GDM1 (cell line): ENCODE measurements around the gene DIDO1.
A peak's percentile ranks its signal among the peaks of the same experiment; 100 is the strongest.

Experiments used
- DNase-seq: peaks from one replicate; lab custom pipeline; 2025; lab: John Stamatoyannopoulos, UW

The DIDO1 gene

DNA sequence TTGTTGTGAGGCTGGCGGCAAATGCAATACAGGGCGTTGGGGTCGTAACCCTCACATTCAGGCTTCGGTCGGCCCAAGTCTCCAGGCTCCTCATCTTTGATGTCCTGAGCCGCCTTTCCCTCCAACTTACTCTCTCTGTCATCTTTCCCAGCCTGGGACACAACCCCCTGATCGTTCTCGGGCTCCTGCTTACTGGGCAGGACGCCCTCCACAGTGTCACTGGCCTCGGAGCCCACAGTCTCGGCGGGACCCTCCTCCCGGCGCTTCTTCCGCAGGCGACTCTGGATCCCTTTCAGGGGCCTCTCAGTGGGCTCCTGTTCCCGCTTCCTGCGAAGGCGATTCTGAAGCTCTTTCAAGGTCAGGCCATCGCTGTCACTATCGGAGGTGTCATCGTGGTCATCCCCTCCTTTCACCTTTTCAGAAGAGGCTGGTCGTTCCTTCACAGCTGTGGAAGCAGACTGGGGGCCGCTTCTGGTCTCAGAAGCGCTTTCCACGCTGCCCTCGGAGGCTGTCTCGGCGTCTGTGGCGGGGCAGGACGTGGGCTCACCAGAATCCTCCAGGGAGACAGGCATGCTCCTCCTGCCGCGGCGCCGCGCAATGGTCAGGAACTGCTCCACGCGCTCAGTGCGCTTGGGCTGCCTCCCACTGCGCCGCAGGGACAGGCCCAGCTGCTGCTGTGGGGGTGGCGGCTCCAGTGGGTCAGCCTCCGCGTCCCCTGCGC is 15.4 kb downstream of the DIDO1 start:
- DNase-seq = no peak

DNA sequence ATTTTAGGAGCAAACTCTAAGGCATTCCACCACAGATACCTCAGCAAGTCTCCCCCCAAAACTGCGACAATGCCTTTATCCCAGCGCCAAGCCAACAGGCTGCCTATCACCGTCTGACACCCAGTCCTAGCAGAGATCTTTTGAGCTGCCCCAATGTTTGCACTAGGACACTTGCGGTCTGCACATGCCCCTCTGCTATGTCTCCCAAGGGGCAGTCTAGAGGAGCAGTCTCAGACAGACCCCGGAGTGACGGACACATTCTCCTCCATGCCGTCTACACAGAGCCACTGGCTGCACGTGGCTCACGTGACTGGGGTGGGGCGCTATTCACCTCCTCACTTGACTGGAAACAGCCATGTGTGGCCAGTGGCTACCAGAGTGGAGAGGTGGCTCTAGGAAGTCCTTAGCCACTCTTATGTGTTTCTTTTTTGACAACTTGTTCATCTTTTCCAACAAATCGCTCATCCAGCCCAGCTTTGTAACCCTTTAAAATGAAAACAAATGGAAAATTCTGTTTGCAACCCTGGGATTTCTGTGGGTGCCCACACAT is 16.0 kb downstream of the DIDO1 start:
- DNase-seq = no peak

DNA sequence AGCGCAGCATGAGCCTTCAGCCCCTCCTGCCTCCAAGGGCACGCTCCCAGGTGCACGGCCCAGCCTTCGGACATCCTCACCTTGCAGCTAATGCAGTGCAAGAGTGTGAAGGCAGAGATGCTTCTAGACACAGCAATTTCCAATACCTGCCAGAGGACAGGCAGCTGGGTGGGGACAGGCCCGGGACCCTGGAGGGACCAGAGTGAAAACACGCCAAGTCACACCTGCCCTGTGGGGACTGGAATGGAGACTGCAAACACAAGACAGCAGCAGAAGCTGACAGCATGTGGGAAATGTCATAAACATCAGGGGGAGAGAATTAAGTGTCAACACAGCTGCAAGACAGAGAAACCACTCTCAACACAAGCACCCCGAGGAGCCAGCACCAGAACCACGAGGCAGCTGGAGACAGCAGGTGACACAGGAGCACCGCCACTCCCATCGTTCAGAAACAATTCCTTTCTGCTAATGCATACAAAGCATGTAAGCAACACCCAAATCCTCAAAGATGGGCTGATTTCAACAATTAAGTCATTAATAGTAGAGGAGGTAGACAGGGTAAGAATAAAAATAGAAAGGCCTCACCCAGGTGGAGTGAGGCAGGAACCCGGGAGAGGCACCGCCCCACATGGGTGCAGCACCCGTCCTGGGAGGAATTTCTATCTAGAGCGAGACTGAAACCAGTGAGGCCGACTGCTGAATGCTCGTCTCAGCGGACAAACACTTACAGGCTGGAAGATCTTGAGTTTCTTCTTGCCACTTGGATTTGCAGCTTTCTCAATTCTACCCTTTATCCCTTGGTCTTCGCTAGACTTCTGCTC is 17.1 kb downstream of the DIDO1 start:
- DNase-seq = no peak

DNA sequence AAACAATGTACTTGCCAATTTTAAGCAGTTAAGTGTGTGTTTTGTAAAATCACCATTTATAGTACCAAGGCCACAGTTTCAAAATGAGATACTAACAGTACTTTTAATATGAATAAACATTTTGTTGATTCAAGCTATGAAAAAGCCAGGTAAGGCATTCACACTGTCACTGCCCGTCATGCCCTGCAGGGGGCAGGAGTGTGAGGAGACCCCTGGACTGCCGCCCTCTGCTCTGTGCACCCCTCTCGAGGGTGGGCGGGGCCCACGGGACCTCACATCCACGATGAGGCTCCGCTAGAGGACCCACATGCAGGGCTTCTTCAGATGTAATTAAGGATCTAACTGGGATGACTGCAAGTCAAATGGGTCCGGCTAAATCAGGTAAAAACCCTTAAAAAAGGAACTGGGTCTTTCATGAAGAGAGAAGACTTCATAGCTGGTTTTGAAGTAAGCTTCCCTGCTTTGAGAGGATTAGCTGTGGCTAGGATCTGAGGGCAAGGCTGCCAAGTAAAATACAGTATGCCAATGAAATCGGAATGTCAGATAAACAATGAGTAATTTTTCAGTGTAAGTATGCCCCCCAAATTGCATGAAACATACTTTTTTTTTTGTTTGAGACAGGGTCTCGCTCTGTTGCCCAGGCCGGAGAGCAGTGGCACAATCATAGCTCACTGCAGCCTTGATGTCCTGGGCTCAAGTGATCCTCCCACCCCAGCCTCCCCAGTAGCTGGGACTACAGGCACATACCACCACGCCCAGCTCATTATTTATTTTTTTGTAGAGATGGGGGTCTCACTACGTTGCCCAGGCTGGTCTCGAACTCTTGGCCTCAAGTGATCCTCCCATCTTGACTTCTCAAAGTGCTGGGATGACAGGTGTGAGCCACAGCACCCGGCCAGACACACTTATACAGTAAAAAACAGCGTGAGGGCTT is 18.7 kb downstream of the DIDO1 start:
- DNase-seq = no peak

DNA sequence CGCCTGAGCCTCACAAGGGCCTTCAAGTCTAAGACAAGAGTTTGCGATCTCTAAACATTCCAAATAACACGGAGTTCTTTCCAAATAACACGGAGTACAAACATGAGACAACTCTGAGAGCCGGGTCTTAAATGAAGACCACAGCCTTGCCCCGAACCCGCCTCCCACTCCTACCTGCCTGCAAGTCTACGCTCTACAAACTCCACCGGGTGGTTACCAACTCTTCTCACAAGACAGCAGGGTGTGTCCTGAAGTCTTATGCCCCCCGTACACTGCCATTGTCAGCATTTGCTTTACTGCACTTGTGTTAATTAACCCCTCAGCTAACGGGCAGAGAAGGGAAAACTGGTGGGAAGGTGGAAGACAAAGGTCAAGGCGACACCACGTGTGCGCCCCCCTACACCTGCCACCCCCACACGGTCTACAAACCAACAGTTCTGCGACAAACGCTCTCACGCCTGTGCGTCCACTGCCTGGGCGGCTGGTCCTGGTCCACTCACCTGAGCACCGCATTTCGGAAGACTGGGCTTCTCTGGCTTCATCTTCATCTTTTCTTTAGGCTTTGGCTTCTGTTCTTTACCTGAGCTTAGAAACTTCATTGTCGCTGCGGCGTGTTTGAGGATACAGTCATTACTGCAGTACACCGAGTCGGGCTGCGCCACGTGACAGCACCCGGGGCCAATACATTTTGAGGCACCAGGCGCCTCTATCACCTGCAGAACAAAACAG is 19.5 kb downstream of the DIDO1 start:
- no peak for DNase-seq

DNA sequence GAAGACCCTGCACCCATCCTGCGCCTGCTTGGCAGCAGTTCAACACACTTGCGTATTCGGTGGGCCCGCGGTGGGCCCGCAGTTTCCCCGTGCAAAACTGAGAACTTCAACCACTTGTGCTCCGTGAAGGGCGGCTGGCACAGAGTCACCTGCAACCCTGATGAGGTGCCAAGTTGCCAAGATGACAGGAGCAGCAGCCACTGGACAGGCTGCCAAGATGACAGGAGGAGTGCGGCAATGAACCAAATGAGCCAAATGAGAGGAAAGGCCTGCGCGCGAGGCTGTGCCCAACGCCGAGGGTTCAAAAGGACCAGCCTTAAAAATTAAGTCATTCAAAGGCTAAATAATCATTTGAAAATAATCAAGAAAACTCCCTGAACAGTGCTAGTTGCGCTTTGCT is 20.1 kb downstream of the DIDO1 start:
- no peak for DNase-seq

DNA sequence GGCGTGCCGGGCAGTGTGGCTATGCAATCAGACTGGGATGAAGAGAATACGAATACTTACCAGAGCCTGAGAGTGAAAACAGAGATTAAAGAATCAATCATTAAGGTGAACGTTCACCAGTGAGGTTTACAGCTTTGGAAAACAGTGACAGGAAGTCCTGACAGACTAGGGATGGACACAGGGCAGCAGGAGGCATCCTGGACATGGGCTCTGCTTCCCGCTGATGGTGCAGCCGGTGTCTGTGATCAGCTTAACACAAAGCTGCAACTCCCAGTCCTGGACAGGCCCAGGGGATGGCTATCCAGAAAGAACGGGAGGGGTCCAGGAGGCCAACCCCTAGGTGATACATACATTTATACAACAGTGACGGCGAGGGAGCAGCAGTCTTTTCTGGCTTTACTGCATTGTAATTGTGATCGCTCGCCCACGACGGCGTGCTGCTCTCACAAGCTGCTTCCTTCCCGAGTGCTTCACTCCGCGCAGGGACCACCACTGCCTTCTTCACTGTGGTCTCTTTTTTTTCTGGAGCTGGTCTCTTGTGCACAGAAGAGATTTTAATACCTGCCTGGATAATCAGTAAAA is 20.7 kb downstream of the DIDO1 start:
- no peak for DNase-seq

DNA sequence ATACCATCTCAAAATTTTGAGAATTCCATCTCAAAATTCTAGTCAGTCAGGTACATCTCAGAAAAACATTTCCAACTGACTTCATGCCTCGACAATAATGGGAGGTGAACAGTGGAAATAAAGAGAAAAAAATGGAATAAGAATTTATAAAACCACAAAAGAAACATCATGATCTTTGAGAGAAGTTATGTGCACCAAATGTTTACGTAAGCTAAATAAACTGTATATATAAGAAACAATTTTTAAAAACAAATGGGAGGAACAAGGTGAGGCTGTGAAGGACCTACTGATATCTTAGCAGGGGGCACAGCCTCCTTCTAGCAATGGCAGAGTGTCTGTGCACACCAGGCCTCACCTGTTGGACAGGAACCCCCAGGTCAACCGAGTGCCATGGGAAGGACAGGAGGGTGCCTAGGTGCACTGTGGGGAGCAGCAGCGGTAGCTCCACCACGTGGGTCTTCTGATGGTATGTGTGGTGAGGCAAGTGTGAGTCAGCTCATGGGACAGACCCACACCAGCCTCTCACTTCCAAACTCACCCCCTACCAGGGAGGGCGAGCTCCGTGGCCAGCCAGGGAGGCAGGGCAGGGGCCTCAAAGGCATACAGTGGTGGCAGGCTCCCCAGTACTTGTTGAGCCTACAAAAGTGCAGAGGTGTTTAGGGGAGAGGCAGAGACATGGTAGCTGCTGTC is 23.2 kb downstream of the DIDO1 start:
- no peak for DNase-seq

DNA sequence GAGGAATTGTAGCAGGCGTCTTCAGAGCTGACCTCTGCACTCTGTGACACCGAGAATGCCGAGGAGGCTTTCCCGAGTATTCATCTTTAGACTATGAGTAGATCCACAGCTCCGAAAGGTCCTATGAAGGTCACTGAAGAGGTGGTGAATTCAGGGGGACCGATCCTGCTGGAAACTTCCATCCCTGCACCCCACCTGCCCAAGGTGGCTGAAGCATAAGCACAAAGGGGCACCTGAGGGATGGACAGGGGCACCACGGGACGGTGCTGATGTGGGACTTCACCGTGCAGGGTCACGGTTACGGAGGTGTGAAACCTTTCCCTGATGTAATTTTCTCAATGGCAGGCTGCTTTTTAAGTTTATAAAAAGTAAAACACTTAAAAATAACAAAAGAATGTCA is 24.4 kb downstream of the DIDO1 start:
- no peak for DNase-seq

DNA sequence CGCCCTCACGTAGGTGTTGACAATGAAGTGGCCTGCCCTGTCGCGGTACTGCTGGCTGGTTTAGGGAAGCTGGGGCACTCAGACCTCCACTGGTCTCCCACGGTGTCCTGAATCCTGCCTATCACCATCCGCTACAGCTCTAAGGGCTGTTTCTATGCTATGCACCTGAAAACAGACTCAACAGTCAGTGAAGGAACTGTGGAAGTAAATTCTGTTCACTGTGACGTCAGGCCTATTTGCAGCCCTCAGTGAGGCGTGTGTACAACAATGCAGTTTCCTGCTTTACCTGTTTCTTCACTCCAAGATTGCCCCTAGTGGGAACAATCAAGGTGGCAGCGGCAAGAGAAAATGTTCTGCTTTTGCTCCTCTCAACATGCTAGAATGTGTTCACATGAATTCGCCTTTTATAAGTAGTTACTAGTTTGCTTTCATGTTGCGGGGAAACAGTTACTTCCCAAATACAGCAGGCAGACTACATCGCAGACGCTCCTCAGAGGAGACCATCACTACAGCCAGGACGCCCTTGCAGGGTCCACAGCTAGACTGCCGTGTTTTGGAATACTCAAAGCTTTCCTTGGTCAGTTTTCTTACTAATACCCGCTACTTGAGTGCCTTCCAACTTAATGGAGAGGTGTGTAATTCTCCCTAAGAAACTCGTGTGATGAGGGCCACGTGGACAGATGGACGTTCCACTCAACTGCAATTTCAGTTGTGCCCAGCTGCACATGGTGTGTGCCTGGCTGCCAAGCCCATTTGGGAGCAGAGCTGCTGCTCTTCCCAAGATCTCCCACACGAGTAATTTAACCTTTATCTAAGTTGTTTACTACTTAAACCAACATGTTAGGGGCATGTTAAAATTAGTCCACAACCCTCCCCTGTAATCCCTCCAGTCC is 25.4 kb downstream of the DIDO1 start:
- no peak for DNase-seq

DNA sequence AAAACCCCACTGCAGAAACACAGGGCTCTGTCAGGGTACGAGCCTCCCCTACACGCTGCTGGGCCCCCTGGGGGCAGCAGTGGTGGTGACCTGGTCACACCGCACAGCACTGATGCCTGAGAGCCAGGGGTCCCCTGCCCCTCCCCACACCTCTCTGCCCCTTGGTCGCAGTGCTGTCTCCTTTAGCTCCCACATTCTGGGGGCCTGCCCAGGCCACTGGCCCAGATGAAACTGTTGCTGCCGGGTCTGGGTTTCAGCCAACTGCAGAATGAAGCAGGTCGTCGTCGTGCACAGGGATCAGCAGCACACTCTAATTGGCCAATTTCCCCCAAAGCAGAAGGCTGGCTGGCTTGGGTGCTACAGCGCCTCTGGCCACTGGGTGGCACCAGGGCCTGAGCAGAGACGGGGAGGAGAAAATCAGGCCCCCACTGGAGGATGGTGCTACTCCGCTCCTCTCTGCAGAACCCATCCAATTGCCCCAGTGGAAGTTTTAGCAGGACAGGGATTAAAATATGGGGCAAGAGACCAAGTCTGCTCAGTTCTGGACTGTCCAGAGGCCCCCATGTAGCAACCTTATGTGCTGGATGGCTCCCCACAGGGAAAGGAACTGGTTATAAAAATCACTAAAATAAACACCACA is 26.1 kb downstream of the DIDO1 start:
- DNase-seq = peak; percentile 31

DNA sequence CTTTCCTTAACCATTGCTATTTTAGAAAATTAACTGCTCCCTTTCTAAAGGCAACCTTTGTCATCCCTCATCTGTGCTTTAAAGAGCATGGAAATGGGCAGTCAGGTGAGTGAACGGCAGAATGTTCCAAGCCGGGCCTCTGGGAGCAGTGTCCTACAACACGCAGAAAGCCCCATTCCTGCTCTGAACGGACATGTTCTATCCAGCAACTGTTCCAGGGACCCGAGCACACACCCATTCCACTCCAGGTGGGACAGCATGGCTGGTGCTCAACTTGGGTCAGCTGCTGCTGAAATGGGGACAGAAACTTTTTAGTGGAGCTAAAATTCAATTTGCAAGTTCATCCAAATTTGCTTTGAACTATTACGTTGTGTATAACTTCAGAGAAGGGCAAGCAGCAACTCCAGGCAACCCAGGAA is 26.7 kb downstream of the DIDO1 start:
- DNase-seq = no peak

DNA sequence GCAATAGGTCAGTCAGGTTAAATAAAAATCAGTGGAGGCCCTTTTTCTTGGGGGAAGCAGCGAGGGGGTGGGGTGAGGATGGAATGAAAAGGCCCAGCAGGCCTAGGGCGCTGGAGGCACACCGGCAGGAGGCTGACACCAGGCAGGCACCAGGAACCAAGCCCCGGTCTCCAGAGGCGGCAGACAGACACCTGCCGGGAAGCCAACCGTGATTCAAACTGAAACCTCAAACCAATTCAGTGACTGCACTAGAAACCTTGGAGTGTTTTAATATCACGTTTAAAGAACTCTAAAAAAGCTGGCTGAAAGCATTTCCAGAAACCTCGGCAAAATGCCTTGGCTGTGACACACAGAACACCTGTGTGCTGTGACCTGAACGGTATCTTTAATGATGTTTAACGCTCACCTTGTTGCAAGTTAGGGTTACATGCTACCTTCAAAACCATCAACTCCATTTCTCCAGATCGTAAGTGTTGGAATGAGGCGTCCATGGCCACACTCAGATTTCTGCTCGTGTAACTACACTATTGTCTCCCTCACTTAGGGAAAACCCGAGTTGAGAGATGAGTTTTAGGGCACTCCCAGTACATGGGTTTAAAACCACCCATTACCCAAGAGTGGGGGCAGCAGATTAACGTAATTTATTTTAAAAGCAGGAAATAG is 27.2 kb downstream of the DIDO1 start:
- DNase-seq = no peak

DNA sequence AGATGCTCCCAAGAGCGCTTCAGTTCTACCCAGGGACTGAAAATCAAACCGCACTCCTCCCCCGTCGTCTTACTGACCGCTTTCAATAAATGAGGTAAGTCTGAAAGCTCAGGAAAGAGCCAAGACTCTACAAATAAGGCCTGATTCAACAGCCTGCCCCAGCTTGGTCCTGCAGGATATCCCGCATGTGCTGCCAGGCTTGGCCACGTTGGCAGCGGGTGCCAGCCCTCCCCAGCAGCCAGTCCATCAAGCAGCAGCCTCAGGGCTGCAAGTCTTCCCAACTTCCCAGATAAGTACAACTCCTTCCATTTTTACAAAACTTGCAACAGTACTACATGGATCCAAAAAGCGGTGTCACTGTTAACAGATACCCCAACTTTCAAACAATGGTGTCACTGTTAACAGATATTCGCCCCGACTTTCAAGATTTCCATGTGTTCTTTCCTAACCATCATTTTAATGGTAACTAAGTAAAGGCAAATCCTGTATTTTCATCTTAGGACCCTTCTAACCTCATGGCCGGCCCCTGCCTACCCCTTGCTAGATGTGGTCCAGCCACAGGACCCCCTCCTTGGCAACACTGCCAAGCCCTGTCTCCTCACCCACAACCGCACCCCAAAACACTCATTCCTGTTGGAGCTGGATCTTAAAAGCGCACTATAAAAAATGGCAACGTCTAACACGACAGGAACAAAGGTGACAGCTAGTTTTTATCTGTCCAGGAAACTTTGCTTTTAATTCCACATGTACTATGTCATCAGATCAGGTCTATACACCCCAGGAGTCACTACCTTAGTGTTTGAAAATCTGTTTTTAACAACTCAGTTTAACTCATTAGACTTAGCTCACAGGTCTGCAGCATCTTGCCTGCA is 28.0 kb downstream of the DIDO1 start:
- no peak for DNase-seq

DNA sequence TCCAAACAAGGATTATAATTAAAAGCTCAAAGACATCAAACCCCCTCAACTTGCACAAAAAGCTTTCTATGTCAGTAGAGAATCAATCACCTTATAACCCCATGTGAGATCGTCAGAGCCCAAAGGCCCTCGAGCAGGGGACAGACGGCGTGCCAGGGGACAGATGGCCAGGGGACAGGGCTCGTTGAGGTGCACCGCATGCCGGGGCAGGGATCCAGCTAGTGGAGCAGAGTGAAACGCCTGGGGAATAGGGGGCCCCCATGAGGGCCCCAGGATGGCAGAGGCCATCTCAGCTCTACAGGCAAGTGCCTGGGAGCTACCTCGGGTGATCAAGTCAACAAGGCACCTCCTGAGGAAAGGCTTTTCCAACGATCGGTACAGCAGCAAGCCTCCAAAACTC is 28.6 kb downstream of the DIDO1 start:
- no peak for DNase-seq

DNA sequence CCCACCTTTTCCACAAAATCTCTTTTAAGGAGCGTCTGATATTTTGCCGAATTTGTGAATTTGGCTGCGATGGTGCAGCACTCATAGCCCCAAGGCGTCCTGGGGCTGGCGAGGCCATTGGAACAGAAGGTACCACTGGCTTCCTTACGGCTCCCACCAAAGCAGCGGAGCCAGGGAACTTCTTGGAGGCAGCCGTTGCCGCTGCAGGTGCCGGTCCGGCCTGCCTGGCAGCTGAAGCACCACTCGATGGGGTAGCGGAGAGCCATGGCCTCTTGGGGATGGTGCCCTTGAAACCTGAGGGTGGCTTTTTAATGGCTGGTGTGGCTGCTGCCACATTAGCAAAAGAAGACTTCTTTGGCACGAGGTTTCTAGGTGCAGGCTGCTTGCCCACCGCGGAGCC is 29.8 kb downstream of the DIDO1 start:
- DNase-seq = no peak

DNA sequence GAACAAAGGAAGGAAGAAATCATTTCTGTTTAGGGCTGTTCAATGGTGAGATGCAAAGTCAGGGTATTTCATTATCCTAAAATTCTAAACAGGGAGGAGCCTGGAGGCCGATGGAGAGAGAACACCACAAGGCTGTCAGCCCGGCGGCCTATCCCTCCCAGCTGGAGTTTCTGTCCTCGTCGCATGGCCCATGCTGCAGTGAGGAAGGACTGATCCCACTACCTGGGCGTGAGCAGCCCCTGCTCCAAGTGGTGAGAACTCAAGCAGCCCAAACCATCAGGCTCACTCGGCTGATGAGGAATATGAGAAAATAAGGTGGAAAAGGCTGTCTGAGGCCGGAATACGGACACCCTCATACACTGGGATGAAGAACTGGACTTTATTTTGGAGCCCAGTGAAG is 30.8 kb downstream of the DIDO1 start:
- no peak for DNase-seq
